KMS-11 (cell line): ENCODE data around the gene SLC9A9.
A peak's percentile ranks its signal among the peaks of the same experiment; 100 is the strongest.

Experiments
- H2AFZ ChIP-seq: fragments of 200-600 bp; sonication (generic); 2 replicates; pipeline ENCODE4 v1.6.1; 2016; ENCODE audit warnings: antibody characterized with exemption, mixed run types, low read depth
- H3K27ac ChIP-seq: fragments of 200-600 bp; sonication (generic); 2 replicates; pipeline ENCODE4 v1.6.1; 2016; ENCODE audit warnings: mild to moderate bottlenecking, mixed run types
- H3K27me3 ChIP-seq: fragments of 200-600 bp; sonication (generic); 2 replicates; pipeline ENCODE4 v1.6.1; 2017; ENCODE audit warnings: mild to moderate bottlenecking, low read depth, mixed run types, moderate library complexity; ENCODE audit not compliant: insufficient read depth
- H3K36me3 ChIP-seq: fragments of 200-600 bp; sonication (generic); 2 replicates; pipeline ENCODE4 v1.6.1; 2017; ENCODE audit warnings: mild to moderate bottlenecking, mixed run types; ENCODE audit not compliant: insufficient read depth
- H3K4me1 ChIP-seq: fragments of 200-600 bp; sonication (generic); 2 replicates; pipeline ENCODE4 v1.6.1; 2016; ENCODE audit warnings: mild to moderate bottlenecking, low read depth, mixed run types; ENCODE audit not compliant: poor library complexity, severe bottlenecking
- H3K4me2 ChIP-seq: fragments of 200-600 bp; sonication (generic); 2 replicates; pipeline ENCODE4 v1.7.0; 2016; ENCODE audit warnings: mild to moderate bottlenecking, mixed run types
- H3K4me3 ChIP-seq: fragments of 200-600 bp; sonication (generic); IDR thresholded peaks from 2 replicates; pipeline ENCODE4 v1.6.1; 2017; ENCODE audit warnings: low read depth, low read length, mixed read lengths; ENCODE audit not compliant: insufficient read depth
- H3K79me2 ChIP-seq: fragments of 200-600 bp; sonication (generic); 2 replicates; pipeline ENCODE4 v1.6.1; 2016; ENCODE audit warnings: low read depth, mixed run types; ENCODE audit not compliant: insufficient read depth
- H3K9ac ChIP-seq: fragments of 200-600 bp; sonication (generic); 2 replicates; pipeline ENCODE4 v1.6.1; 2016; ENCODE audit warnings: mild to moderate bottlenecking, mixed run types
- H4K20me1 ChIP-seq: fragments of 200-600 bp; sonication (generic); 2 replicates; pipeline ENCODE4 v1.6.1; 2016; ENCODE audit warnings: mild to moderate bottlenecking, mixed run types; ENCODE audit not compliant: insufficient read depth
- TF ChIP-seq, protein P1 (sequence below): fragments of 200-600 bp; sonication (generic); conservative IDR thresholded peaks from 2 replicates; pipeline ENCODE4 v1.6.1; 2017; ENCODE audit warnings: low read depth, mild to moderate bottlenecking, antibody characterized with exemption, low read length, moderate library complexity, mixed read lengths

SLC9A9 gene

DNA sequence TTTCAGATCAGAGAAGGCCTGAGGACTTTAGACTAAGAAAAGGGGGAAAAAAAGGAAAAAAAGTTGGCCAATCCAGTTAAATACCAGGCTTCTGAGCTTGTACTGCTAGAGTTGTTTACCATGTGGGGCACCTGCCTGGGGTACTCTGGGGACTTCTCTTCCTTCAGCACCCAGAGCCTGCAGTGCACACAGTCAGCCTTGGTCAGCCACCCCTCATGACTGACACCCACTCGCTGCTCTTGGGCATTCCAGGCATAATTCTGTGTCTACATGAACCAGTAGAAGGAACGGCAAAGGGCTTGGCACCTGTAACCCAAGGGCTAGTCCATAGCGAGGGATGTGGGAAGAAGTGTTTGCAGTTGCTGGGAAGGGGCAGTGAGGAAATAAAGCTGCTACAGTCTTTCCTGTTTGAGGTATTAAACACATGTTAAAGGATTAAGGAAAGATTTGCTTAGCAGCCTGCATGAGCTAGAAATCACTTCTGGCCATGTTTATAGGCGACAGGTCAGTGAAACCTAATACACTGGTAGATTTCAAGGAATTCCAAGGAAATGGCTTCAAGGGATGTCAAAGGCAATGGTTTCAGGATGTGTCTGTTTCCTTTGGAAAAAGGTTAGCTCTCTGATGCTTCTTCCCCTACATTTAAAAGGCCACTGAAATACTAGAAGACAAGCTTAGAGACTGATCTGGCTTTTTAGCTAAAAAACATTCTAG is 496.2 kb downstream of the SLC9A9 start:
- no peak overlapping the region for H2AFZ ChIP-seq
- no peaks in the 10 kb centered on the region for H4K20me1 ChIP-seq

DNA sequence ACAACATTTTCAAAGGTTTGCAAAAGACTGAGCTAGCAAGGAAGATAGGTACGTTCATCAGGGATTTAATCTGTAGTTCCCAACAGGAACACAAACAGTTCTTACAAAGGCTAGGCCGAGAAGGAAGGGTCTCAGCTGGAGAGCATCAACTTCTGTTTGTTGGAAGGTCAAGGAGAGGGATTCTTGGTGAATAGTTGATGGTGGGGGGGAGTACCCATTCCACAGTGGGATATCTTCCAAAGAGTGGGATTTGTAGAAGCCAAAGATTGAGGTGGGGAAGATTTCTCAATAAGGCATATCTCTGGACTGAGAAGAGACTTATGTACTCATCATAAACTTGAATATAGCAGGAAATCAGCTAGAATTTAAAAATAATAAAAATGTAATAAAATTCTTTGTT is 496.9 kb downstream of the SLC9A9 start:
- TF ChIP-seq, protein P1, sequence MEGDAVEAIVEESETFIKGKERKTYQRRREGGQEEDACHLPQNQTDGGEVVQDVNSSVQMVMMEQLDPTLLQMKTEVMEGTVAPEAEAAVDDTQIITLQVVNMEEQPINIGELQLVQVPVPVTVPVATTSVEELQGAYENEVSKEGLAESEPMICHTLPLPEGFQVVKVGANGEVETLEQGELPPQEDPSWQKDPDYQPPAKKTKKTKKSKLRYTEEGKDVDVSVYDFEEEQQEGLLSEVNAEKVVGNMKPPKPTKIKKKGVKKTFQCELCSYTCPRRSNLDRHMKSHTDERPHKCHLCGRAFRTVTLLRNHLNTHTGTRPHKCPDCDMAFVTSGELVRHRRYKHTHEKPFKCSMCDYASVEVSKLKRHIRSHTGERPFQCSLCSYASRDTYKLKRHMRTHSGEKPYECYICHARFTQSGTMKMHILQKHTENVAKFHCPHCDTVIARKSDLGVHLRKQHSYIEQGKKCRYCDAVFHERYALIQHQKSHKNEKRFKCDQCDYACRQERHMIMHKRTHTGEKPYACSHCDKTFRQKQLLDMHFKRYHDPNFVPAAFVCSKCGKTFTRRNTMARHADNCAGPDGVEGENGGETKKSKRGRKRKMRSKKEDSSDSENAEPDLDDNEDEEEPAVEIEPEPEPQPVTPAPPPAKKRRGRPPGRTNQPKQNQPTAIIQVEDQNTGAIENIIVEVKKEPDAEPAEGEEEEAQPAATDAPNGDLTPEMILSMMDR, result no peak
- no peak overlapping the region for H3K4me2 ChIP-seq
- H3K27me3 ChIP-seq, result no peaks in the 10 kb centered on the region
- H3K4me3 ChIP-seq, result no peak overlapping the region
- no peaks in the 10 kb centered on the region for H3K36me3 ChIP-seq
- H3K9ac ChIP-seq, result no peak overlapping the region
- H3K27ac ChIP-seq, result no peak overlapping the region
- no peak overlapping the region for H2AFZ ChIP-seq
- peaks cover 11% of the 10 kb centered on the region for H3K4me1 ChIP-seq
- no peaks in the 10 kb centered on the region for H4K20me1 ChIP-seq
- no peaks in the 10 kb centered on the region for H3K79me2 ChIP-seq

More for the DNA sequence above, 496.2 kb downstream of the SLC9A9 start:
- no peaks in the 10 kb centered on the region for H3K36me3 ChIP-seq
- no peaks in the 10 kb centered on the region for H3K27me3 ChIP-seq
- no peak overlapping the region for H3K27ac ChIP-seq
- no peak overlapping the region for H3K9ac ChIP-seq
- no peak overlapping the region for H3K4me3 ChIP-seq
- H3K4me2 ChIP-seq, result no peak overlapping the region
- no peaks in the 10 kb centered on the region for H3K79me2 ChIP-seq
- peaks cover 11% of the 10 kb centered on the region for H3K4me1 ChIP-seq
- TF ChIP-seq, protein P1, result no peak

DNA sequence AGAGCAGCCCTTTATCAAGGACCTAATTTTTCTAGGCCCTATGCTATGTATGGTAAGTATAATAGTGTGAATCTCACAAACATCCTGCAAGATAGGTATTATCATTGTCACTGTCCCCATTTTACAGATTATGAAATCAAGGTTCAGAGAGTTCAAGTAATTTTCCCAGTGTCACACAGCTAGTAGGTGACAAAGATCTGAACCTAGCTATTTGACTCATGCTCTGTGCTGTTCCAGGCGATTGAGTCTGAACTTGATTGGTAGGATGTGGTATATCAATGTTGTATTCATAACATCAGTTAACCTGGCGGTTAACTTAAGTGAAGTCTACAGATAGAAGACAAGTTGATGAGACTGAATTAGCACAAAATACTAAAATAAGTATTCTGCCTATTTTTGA is 498.8 kb downstream of the SLC9A9 start:
- Histone ChIP-seq H2AFZ (no peak overlapping the region), H4K20me1 (no peaks in the 10 kb centered on the region), H3K4me2 (no peak overlapping the region), H3K4me1 (peaks cover 11% of the 10 kb centered on the region), H3K79me2 (no peaks in the 10 kb centered on the region), H3K4me3 (no peak overlapping the region), H3K9ac (no peak overlapping the region), H3K36me3 (no peaks in the 10 kb centered on the region), H3K27ac (no peak overlapping the region), H3K27me3 (no peaks in the 10 kb centered on the region)
- TF ChIP-seq, protein P1, result no peak

DNA sequence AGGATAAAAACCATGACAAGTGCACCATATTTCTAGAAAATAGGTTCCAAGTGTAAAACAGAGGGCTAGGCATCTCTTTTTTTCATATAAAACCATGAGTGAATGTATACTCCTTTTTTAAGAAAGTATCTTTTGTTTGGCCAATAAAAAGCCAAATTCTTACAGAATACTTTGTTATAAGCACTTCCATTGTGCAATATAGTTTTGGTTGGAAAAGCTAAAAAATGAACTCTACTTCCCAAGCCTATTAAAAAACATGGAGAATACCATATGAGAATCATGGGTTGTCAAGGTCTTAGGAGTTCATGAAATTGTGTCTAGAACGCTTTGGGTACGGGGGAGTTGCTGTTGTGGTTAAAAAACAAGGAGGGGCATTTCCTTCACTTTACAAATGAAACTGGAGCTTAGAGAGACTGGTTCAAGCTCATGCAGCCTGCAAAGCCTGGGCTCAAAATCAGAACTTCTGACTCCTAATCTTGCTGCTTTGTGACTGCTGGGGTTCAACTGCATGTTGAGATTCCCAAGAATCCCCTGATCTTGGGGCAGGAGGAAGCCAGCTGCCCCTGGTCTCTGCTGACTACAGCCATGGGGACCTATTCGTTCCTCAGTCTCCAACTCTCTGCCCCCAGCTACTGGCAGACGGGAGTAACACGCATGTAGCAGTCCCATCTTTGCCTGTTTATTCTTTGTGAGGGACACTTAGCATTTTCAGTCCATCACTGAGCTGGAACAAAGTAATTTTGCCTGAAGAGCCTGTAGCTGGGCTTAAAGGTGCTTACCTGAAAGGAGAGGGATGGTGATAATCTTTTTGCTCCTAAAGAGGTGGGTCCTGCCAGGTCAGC is 499.6 kb downstream of the SLC9A9 start:
- no peaks in the 10 kb centered on the region for H4K20me1 ChIP-seq
- H3K9ac ChIP-seq, result no peak overlapping the region
- H3K4me1 ChIP-seq, result peaks cover 11% of the 10 kb centered on the region
- no peaks in the 10 kb centered on the region for H3K79me2 ChIP-seq
- H3K27me3 ChIP-seq, result no peaks in the 10 kb centered on the region
- TF ChIP-seq, protein P1, result 0 out of 2 replicates have a peak, but pooled peaks have one; percentile 36
- H3K4me3 ChIP-seq, result no peak overlapping the region
- no peak overlapping the region; the same call in 1 of the 2 replicates for H2AFZ ChIP-seq
- H3K36me3 ChIP-seq, result no peaks in the 10 kb centered on the region
- peak overlapping the region; percentile 27 for H3K4me2 ChIP-seq
- no peak overlapping the region for H3K27ac ChIP-seq
